Fibroblast of mammary gland (primary cell): Measurements from ENCODE around the gene ZNF275.

ENCODE experiments used
- DNase-seq: peaks from one replicate; pipeline ENCODE4 v3.0.0-alpha.2; 2010; ENCODE audit warnings: low read depth
- H3K4me3 ChIP-seq: 2 replicates; pipeline ENCODE4 v1.5.1; 2011; ENCODE audit warnings: low read depth, mild to moderate bottlenecking, low read length, moderate library complexity; ENCODE audit not compliant: control insufficient read depth
- TF ChIP-seq, protein P1 (sequence below): conservative IDR thresholded peaks from 2 replicates; pipeline ENCODE4 v1.5.1; 2011; ENCODE audit warnings: low read depth, low read length, inconsistent platforms; ENCODE audit not compliant: control insufficient read depth, insufficient read depth

ZNF275 gene

DNA sequence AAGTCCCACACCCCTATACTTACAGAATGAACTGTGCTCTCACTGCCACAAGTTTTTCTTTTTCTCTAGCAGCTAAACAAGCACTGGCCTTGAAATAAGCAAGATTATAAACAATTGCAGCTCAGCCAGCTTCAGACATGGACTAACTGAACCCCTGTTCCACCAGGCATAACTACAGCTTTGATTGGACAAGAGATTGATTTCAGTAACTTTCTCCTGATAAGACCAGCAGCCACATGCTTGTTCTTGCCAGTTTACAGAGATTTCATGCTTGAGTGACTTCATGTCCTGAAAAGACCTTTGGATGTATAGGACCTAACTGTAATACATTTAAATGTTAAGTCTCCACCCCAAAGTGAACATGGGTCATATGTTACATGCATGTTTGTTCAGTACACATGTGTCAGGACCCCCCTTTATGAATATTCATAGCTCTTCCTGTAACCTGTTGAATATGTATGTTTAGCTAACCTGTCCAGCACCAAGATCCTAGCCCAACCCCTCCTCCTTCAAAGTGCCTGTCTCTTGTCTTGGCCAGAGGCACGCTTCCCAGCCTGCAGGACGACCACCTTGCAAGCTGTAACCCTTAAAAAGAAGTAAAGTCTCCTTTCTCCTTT lies 27.9 kb downstream of the ZNF275 start:
- H3K4me3 ChIP-seq: no peak overlapping the region
- TF ChIP-seq, protein P1, sequence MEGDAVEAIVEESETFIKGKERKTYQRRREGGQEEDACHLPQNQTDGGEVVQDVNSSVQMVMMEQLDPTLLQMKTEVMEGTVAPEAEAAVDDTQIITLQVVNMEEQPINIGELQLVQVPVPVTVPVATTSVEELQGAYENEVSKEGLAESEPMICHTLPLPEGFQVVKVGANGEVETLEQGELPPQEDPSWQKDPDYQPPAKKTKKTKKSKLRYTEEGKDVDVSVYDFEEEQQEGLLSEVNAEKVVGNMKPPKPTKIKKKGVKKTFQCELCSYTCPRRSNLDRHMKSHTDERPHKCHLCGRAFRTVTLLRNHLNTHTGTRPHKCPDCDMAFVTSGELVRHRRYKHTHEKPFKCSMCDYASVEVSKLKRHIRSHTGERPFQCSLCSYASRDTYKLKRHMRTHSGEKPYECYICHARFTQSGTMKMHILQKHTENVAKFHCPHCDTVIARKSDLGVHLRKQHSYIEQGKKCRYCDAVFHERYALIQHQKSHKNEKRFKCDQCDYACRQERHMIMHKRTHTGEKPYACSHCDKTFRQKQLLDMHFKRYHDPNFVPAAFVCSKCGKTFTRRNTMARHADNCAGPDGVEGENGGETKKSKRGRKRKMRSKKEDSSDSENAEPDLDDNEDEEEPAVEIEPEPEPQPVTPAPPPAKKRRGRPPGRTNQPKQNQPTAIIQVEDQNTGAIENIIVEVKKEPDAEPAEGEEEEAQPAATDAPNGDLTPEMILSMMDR: no peak

DNA sequence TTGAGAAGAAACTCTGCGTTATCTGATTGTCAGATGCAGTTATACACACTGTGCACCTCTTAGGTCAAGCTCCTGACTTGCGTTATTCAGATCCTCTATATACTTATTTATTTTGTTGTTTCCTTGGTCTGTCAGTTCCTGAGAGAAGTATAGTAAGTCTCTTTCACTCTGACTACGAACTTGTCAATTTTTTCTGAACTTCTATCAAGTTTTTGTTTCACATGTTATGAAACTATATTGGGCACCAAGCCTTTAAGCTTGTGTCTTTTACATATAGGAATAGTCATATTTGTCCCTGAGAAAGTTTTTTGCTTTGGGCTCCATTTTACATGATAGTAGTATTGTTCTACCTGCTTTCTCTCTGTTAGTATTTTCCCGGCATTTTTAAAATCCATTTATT lies 31.7 kb downstream of the ZNF275 start:
- no peak for DNase-seq
- H3K4me3 ChIP-seq: no peak overlapping the region
- TF ChIP-seq, protein P1: no peak

More for the DNA sequence above, 27.9 kb downstream of the ZNF275 start:
- DNase-seq: no peak

DNA sequence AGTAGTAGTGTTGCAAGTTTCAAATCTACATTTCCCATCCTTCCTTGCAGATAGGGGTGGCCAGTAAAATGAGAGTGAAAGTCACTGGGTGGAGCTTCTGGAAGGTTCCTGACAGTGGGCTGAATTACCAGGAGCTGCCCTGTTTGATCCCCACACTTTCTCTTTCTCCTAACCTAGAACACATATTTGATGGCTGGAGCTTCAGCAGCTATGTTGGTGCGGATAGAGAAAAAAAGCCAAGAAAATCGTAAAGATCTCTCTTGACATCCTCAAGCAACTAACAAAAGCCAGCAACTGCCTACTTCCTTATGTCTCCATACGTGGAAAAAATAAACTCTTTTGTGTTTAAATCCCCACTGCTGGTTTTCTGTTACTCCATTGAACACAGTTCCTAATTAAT lies 32.2 kb downstream of the ZNF275 start:
- H3K4me3 ChIP-seq: no peak overlapping the region
- DNase-seq: no peak
- TF ChIP-seq, protein P1: no peak

DNA sequence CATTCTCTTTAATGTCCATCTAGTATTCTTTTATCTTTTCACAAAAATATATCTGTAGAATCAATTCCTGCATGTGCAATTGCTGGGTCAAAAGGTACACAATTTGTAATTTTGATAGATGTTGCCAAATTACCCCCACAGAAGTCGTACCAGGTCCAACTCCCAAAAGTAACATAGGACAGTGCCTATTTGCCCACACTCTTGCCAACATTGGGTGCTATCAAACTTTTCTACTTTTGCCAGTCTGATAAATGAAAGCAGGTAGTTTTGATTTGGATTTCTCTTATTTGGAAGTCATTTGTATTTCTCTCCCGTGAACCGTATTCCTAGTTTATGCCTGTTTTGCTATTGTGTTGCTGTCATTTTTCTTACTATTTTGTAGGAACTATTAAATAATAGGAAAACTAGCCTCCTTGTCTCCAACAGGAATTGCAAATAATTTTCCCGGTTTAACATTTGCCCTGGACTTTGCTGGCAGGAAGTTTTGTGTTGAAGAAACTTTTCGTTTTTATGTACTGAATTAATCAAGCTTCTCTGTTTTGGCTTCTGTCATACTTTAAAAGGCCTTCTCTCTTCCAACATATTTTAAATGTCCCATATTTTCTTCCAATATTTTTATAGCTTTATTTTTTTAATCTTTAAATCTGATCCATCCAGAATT lies 33.1 kb downstream of the ZNF275 start:
- H3K4me3 ChIP-seq: no peak overlapping the region
- TF ChIP-seq, protein P1: no peak
- DNase-seq: no peak

DNA sequence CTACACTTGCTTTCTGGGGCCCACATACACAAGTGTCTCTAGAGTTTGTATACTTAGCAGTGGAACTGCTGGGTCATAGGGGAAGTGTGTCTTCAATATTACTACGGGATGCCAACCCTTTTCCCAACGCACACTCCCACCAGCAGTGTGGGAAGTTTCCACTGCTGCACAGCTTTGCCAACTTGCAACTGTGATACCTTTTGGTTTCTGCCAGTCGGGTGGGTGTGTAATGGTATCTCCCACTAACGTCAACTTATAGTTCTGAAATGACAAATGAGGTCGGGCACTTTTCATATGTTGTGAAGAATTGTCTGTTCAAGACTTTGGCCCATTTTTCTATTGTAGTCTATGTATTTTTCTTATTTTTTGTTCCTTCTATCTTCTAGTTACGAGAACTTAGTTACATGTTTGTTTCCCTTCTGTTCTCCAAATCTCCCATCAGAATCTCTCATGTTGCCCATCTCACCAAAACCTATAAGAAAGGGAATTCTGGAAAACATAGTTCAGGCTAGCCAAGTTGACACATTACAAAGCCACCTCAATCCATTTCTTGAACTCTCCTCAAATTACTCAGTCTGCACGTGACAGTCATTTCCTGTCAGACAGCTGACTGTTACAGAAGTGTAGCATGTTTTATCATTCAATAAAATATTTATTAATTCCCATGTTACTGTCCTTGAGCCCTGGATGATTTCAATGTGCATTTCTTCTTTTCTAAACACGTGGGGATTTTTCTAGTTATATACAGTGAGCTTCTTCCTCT lies 36.5 kb downstream of the ZNF275 start:
- H3K4me3 ChIP-seq: no peak overlapping the region
- TF ChIP-seq, protein P1: no peak
- peak; percentile 6 for DNase-seq

DNA sequence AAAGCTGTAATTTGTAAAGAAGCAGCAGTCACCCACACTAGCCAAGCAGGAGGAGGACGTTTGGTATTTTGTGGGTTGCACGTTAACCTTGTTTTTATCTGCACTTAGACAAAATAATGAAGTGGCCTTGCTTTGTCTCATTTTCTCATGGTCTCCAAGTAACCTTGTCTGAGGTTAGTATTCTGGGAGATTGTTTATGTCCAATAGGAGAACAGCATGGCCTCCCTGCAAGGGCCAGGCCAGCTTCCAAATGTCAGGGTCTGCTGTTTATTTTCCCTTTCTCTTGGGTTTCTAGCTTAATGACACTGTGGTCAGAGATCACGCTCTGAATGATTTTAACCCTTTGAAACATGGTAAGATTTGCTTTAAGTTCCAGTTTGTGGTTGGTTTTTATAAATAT lies 37.3 kb downstream of the ZNF275 start:
- TF ChIP-seq, protein P1: no peak
- no peak for DNase-seq
- H3K4me3 ChIP-seq: no peak overlapping the region
